Fibroblast of lung (primary cell): ENCODE measurements around the gene RPRD2. TPM values are rescaled to one million over a fixed set of nuclear protein-coding genes. Genes with fewer than 3 reads are reported as not detected.

ENCODE experiments used
- DNase-seq, 2 donors: peaks; one replicate each; pipeline versions ENCODE4 v3.0.0 to v3.0.0-alpha.2; 2010; ENCODE audit warnings: low read depth in 2 of 2
- H2AFZ ChIP-seq: 2 replicates; pipeline ENCODE4 v1.5.1; 2012; ENCODE audit warnings: low read length, control low read depth, inconsistent platforms
- H3K27ac ChIP-seq: 2 replicates; pipeline ENCODE4 v1.5.1; 2011; ENCODE audit warnings: low read length, control low read depth; ENCODE audit not compliant: insufficient read depth
- H3K27me3 ChIP-seq: 2 replicates; pipeline ENCODE4 v1.5.1; 2011; ENCODE audit warnings: mild to moderate bottlenecking, low read length; ENCODE audit not compliant: control insufficient read depth, insufficient read depth
- H3K36me3 ChIP-seq: 2 replicates; pipeline ENCODE4 v1.5.1; 2011; ENCODE audit warnings: low read length; ENCODE audit not compliant: control insufficient read depth, insufficient read depth
- H3K4me1 ChIP-seq: 2 replicates; pipeline ENCODE4 v1.5.1; 2011; ENCODE audit warnings: low read length; ENCODE audit not compliant: control insufficient read depth, insufficient read depth; ENCODE audit errors: extremely low read depth
- H3K4me2 ChIP-seq: 2 replicates; pipeline ENCODE4 v1.5.1; 2011; ENCODE audit warnings: low read length, control low read depth; ENCODE audit not compliant: insufficient read depth; ENCODE audit errors: extremely low read depth
- H3K4me3 ChIP-seq, 4 experiments: fragments of 200-600 bp in 1 of 4; sonication (generic) in 1 of 4; replicated peaks in 1 of 4; 2 replicates each; pipeline ENCODE4 v1.5.1; 2011 to 2016; ENCODE audit warnings: low read length in 4 of 4, low read depth in 3 of 4, mild to moderate bottlenecking in 3 of 4, control low read depth in 2 of 4, inconsistent platforms in 1 of 4, mixed read lengths in 1 of 4; ENCODE audit not compliant: insufficient read depth in 1 of 4; ENCODE audit errors: control extremely low read depth in 1 of 4
- H3K79me2 ChIP-seq: 2 replicates; pipeline ENCODE4 v1.5.1; 2012; ENCODE audit warnings: mild to moderate bottlenecking, low read length, inconsistent platforms; ENCODE audit not compliant: control insufficient read depth, insufficient read depth
- H3K9ac ChIP-seq: 2 replicates; pipeline ENCODE4 v1.5.1; 2011; ENCODE audit warnings: mild to moderate bottlenecking, low read length, control low read depth; ENCODE audit not compliant: insufficient read depth
- H3K9me3 ChIP-seq: 2 replicates; pipeline ENCODE4 v1.5.1; 2012; ENCODE audit warnings: low read depth, low read length; ENCODE audit not compliant: control insufficient read depth, insufficient read depth
- H4K20me1 ChIP-seq: 2 replicates; pipeline ENCODE4 v1.5.1; 2011; ENCODE audit warnings: low read length; ENCODE audit not compliant: control insufficient read depth, insufficient read depth; ENCODE audit errors: extremely low read depth
- CTCF ChIP-seq, 2 donors: IDR thresholded peaks in 1 of 2; conservative IDR thresholded peaks in 1 of 2; 1 replicate in 1 of 2; 2 replicates in 1 of 2; pipeline ENCODE4 v1.5.1; 2011 to 2012; ENCODE audit warnings: low read length in 2 of 2, control low read depth in 1 of 2, inconsistent platforms in 1 of 2, low read depth in 1 of 2, mild to moderate bottlenecking in 1 of 2
- EZH2 ChIP-seq: IDR thresholded peaks from 2 replicates; pipeline ENCODE4 v1.5.1; 2012; ENCODE audit warnings: low read length, control low read depth, mild to moderate bottlenecking; ENCODE audit errors: missing control alignments
- polyA plus RNA-seq, 2 donors: library from polyadenylated mRNA; depleted of rRNA in 1 of 2; stranded (reverse) in 1 of 2; unstranded in 1 of 2; fragments of >200 nt; gene quantifications; 2 replicates each; pipeline ENCODE4 v1.2.1, GENCODE V29; 2011 to 2012; ENCODE audit warnings: missing spikeins in 1 of 2
- total RNA-seq: library from RNA; depleted of rRNA; stranded (reverse); fragments of >200 nt; gene quantifications from 2 replicates; pipeline ENCODE4 v1.2.1, GENCODE V29; 2014

The RPRD2 gene
- total and polyA plus RNA-seq, 2 donors (not counting 1 experiment from before 2014, with no cell fraction given): 12.1 to 13.4 TPM

GRCh38 chr1:150441121-150441520, 77.2 kb downstream of the RPRD2 start:
- H3K27me3 ChIP-seq: no peaks in the 10 kb centered on the region
- no peak overlapping the region for H3K4me2 ChIP-seq
- H3K9me3 ChIP-seq: no peaks in the 10 kb centered on the region
- no peaks in the 10 kb centered on the region for H3K36me3 ChIP-seq
- TF ChIP-seq EZH2 (no peak), CTCF (conservative IDR thresholded peaks at IDR 0.05 in 1 of 2, IDR thresholded peaks at IDR 0.05 in 1 of 2; ENCODE audit: low read depth in 1 of 2, low read length in 2 of 2) (no peak)
- no peaks in the 10 kb centered on the region for H3K79me2 ChIP-seq
- H3K27ac ChIP-seq: no peak overlapping the region
- H3K9ac ChIP-seq: no peak overlapping the region
- H3K4me1 ChIP-seq: no peaks in the 10 kb centered on the region
- no peak for DNase-seq
- H2AFZ ChIP-seq: no peak overlapping the region
- no peaks in the 10 kb centered on the region for H4K20me1 ChIP-seq
- no peak overlapping the region for H3K4me3 ChIP-seq

- Histone ChIP-seq H2AFZ (no peak overlapping the region), H3K27ac (no peak overlapping the region), H3K4me1 (no peaks in the 10 kb centered on the region), H3K27me3 (no peaks in the 10 kb centered on the region), H3K79me2 (no peaks in the 10 kb centered on the region), H3K4me2 (no peak overlapping the region), H4K20me1 (no peaks in the 10 kb centered on the region), H3K4me3 (no peak overlapping the region), H3K9me3 (no peaks in the 10 kb centered on the region), H3K9ac (no peak overlapping the region), H3K36me3 (no peaks in the 10 kb centered on the region)
- no peak for DNase-seq
- no peak for TF ChIP-seq EZH2
- no peak for TF ChIP-seq CTCF (conservative IDR thresholded peaks at IDR 0.05 in 1 of 2, IDR thresholded peaks at IDR 0.05 in 1 of 2; ENCODE audit: low read depth in 1 of 2, low read length in 2 of 2)
Measured at GRCh38 chr1:150444232-150444631, 80.3 kb downstream of the RPRD2 start.

GRCh38 chr1:150456146-150456647, 92.2 kb downstream of the RPRD2 start:
- no peak overlapping the region for H3K27ac ChIP-seq
- no peak overlapping the region for H3K4me2 ChIP-seq
- TF ChIP-seq EZH2 (no peak), CTCF (conservative IDR thresholded peaks at IDR 0.05 in 1 of 2, IDR thresholded peaks at IDR 0.05 in 1 of 2; ENCODE audit: low read depth in 1 of 2, low read length in 2 of 2) (no peak)
- no peak overlapping the region for H3K9ac ChIP-seq
- H3K36me3 ChIP-seq: peaks cover 4% of the 10 kb centered on the region
- DNase-seq: no peak
- no peaks in the 10 kb centered on the region for H3K9me3 ChIP-seq
- H3K79me2 ChIP-seq: no peaks in the 10 kb centered on the region
- no peak overlapping the region for H2AFZ ChIP-seq
- H3K27me3 ChIP-seq: no peaks in the 10 kb centered on the region
- H4K20me1 ChIP-seq: no peaks in the 10 kb centered on the region
- H3K4me1 ChIP-seq: no peaks in the 10 kb centered on the region
- no peak overlapping the region for H3K4me3 ChIP-seq
